Cerebellar nuclear complex (tissue), 1 donor: ENCODE data around the gene OR1J2.

ENCODE experiments used
- DNase-seq, 2 experiments: peaks; one replicate each; lab custom pipeline; 2025; lab: John Stamatoyannopoulos, UW

OR1J2 gene

DNA sequence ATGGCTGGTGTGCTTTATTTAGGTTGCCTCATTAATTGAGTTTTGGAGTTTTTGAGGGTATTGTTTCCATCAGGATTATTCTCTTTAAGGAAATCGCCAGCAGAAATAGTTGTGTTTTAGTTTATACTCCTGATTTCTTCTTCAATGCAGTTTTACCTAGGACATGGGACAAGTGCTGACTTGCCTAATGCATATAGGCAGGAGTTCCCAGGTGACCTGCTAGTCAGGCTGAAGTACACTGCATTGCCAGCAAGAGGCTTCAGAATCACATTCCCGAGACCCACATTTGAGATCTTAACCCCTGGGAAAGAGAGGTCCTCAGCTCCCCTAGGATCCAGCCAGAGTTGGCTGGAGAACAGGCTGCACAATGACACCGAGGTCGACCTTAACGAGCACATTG, 40.8 kb downstream of the OR1J2 start:
- DNase-seq: no peak

DNA sequence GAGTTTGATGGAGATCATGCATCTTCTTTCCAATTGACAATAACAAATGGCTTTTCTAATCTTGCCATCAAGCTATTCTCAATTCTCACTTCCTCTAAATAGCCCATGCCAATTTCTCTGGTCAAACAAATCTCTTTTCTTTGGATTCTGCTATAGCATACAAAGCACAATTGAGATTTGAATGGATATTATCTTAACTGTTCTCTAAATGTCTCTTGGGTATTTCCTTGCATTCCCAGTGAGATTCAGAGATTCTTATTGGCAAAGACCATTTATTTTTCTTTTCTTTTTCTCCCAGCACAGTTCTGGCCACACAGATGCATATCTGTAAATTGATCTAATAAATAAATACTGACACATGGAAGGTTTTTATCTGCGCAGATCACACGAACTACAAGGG, 42.2 kb downstream of the OR1J2 start, which contains the start of gene OR1N2:
Gene OR1N2 (plus strand): TSS at position 301 of the 400 bp plus-strand sequence. CDS start 100 bp downstream, outside the sequence.
- no peak for DNase-seq
